ENCODE results near the gene MACROD1. TPM values are rescaled to one million over a fixed set of nuclear protein-coding genes. Genes with fewer than 3 reads are reported as not detected.

Gene MACROD1
- total and polyA plus RNA-seq, 10 of the 15 experiments (the other 5 are each of a cell fraction or from before 2014, with no cell fraction given): 1.2 to 22.7 (median 11.3) TPM; not detected in 1

- no peak overlapping the region for H2AFZ ChIP-seq (ENCODE audit: control insufficient read depth, low read depth, low read length)
- ChIA-PET RAD21 (ENCODE audit: unreplicated experiment) (no interaction called here), POLR2A (no interaction called here), CTCF (no interaction called here), SMC1A (ENCODE audit: uncharacterized antibody, unreplicated experiment) (no interaction called here)
- no peak overlapping the region for H3K27ac ChIP-seq (ENCODE audit: control insufficient read depth, insufficient read depth)
- WGBS (ENCODE audit: insufficient coverage, insufficient replicate concordance, low lambda C conversion rate, missing lambda C conversion rate): 75% methylated on average over 17 of the region's 17 CpGs
- H3K4me2 ChIP-seq (ENCODE audit: control insufficient read depth, insufficient read depth): no peak overlapping the region
- ATAC-seq (no peak), DNase-seq (ENCODE audit: low read depth, low spot score) (no peak), FAIRE-seq (no peak)
- H3K9me3 ChIP-seq (replicated peaks; ENCODE audit: control insufficient read depth, insufficient read depth, low read length): no peaks in the 10 kb centered on the region
- intact Hi-C loops (cut with micrococcal nuclease; ENCODE audit: unreplicated experiment): no loop called here
- H3K9ac ChIP-seq (ENCODE audit: control insufficient read depth, insufficient read depth, low read length): no peak overlapping the region
- in situ Hi-C loops (cut with MboI): no loop called here
- no peak overlapping the region for H3K4me3 ChIP-seq
- TF ChIP-seq SREBF1 (IDR thresholded peaks at IDR 0.05; ENCODE audit: low read length): no peak
- TF ChIP-seq, protein P1, sequence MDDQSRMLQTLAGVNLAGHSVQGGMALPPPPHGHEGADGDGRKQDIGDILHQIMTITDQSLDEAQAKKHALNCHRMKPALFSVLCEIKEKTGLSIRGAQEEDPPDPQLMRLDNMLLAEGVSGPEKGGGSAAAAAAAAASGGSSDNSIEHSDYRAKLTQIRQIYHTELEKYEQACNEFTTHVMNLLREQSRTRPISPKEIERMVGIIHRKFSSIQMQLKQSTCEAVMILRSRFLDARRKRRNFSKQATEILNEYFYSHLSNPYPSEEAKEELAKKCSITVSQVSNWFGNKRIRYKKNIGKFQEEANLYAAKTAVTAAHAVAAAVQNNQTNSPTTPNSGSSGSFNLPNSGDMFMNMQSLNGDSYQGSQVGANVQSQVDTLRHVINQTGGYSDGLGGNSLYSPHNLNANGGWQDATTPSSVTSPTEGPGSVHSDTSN (IDR thresholded peaks at IDR 0.05; ENCODE audit: insufficient replicate concordance, low read depth, low read length): no peak
- no peak for TF ChIP-seq MXI1 (IDR thresholded peaks at IDR 0.05; ENCODE audit: low read depth, low read length)
- no peak for TF ChIP-seq ZBED1 (IDR thresholded peaks at IDR 0.05; ENCODE audit: borderline replicate concordance)
- no peak for TF ChIP-seq BCL3 (IDR thresholded peaks at IDR 0.05; ENCODE audit: borderline replicate concordance, insufficient read depth, low read depth, low read length, poor library complexity, severe bottlenecking)
- no peak for TF ChIP-seq POLR2A (IDR thresholded peaks at IDR 0.05; ENCODE audit: low read depth, low read length)
- TF ChIP-seq, protein P2, sequence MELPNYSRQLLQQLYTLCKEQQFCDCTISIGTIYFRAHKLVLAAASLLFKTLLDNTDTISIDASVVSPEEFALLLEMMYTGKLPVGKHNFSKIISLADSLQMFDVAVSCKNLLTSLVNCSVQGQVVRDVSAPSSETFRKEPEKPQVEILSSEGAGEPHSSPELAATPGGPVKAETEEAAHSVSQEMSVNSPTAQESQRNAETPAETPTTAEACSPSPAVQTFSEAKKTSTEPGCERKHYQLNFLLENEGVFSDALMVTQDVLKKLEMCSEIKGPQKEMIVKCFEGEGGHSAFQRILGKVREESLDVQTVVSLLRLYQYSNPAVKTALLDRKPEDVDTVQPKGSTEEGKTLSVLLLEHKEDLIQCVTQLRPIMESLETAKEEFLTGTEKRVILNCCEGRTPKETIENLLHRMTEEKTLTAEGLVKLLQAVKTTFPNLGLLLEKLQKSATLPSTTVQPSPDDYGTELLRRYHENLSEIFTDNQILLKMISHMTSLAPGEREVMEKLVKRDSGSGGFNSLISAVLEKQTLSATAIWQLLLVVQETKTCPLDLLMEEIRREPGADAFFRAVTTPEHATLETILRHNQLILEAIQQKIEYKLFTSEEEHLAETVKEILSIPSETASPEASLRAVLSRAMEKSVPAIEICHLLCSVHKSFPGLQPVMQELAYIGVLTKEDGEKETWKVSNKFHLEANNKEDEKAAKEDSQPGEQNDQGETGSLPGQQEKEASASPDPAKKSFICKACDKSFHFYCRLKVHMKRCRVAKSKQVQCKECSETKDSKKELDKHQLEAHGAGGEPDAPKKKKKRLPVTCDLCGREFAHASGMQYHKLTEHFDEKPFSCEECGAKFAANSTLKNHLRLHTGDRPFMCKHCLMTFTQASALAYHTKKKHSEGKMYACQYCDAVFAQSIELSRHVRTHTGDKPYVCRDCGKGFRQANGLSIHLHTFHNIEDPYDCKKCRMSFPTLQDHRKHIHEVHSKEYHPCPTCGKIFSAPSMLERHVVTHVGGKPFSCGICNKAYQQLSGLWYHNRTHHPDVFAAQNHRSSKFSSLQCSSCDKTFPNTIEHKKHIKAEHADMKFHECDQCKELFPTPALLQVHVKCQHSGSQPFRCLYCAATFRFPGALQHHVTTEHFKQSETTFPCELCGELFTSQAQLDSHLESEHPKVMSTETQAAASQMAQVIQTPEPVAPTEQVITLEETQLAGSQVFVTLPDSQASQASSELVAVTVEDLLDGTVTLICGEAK (IDR thresholded peaks at IDR 0.05; ENCODE audit: borderline replicate concordance): no peak
- no peak for TF ChIP-seq POLR2AphosphoS2 (IDR thresholded peaks at IDR 0.05; ENCODE audit: low read depth, low read length)
- TF ChIP-seq, protein P3, sequence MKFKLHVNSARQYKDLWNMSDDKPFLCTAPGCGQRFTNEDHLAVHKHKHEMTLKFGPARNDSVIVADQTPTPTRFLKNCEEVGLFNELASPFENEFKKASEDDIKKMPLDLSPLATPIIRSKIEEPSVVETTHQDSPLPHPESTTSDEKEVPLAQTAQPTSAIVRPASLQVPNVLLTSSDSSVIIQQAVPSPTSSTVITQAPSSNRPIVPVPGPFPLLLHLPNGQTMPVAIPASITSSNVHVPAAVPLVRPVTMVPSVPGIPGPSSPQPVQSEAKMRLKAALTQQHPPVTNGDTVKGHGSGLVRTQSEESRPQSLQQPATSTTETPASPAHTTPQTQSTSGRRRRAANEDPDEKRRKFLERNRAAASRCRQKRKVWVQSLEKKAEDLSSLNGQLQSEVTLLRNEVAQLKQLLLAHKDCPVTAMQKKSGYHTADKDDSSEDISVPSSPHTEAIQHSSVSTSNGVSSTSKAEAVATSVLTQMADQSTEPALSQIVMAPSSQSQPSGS (IDR thresholded peaks at IDR 0.05; ENCODE audit: low read length): no peak
- no peak for TF ChIP-seq TBL1XR1 (IDR thresholded peaks at IDR 0.05; ENCODE audit: low read depth, low read length)
- no peak for TF ChIP-seq TCF12 (IDR thresholded peaks at IDR 0.05; ENCODE audit: low read depth, low read length)
- TF ChIP-seq NFIC (IDR thresholded peaks at IDR 0.05; ENCODE audit: low read depth, low read length): no peak
- no peak for TF ChIP-seq ESRRA (IDR thresholded peaks at IDR 0.05; ENCODE audit: low read length)
- TF ChIP-seq JUND (IDR thresholded peaks at IDR 0.05; ENCODE audit: low read depth, low read length): no peak
- TF ChIP-seq BACH1 (IDR thresholded peaks at IDR 0.05; ENCODE audit: borderline replicate concordance): no peak
- H3K4me1 ChIP-seq (ENCODE audit: control insufficient read depth, insufficient read depth, low read length): peaks cover 3% of the 10 kb centered on the region; the same call in 1 of the 2 replicates
- BruUV-seq (replicated peaks): no TSS peak
- H3K79me2 ChIP-seq (ENCODE audit: control insufficient read depth, insufficient read depth, low read length): no peaks in the 10 kb centered on the region
- H3K27me3 ChIP-seq (replicated peaks in 1 of 2; ENCODE audit: control insufficient read depth in 2 of 2, insufficient read depth in 2 of 2, low read length in 1 of 2): peaks cover 0 to 8% of the 10 kb centered on the region in 2 experiments; a peak in 3 of 4 replicates
- H3K36me3 ChIP-seq (ENCODE audit: control insufficient read depth in 2 of 2, insufficient read depth in 2 of 2, low read length in 1 of 2): no peaks in the 10 kb centered on the region
- H4K20me1 ChIP-seq (ENCODE audit: control insufficient read depth, insufficient read depth): 0 out of 2 replicates have a peak, but pooled peaks cover 3% of the 10 kb centered on the region
Measured at GRCh38 chr11:64058494-64058893, 107.4 kb downstream of the MACROD1 start.

Measured in GM12878 (cell line).